HG03378 (cell line): ENCODE results near the gene MED4.
"Not testable (repeated sequence)": the region's sequence is repeated elsewhere in the genome, so short reads cannot be mapped to it uniquely, and the experiment has no call there.

Source experiments
- ATAC-seq: cut with Tn5 transposase; IDR thresholded peaks from one replicate; pipeline ENCODE4 v1.9.1; 2021; ENCODE audit warnings: mild to moderate bottlenecking, moderate library complexity; ENCODE audit not compliant: unreplicated experiment

MED4 gene

GRCh38 chr13:48096670-48097069, 1.8 kb upstream of the MED4 start:
- ATAC-seq = no peak

DNA sequence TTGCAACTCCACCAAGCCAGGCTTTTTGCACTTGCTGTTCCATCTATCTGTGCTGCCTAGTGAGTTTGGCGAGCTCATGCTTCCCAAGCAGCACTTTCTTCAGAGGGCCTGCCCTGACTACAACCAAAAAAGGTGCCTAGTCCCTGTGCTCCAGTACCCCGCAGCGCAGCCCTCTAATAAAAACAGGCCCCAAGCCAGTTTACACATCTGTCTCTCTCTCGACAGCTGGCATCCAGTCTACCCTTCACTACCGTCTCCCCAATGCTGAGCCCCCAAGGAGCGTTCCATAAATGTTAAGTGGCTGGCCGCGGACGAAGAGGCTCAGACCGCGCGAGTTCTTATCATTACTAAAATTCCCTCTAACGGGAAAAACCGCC, 512 bp downstream of the MED4 start:
- ATAC-seq = no peak

DNA sequence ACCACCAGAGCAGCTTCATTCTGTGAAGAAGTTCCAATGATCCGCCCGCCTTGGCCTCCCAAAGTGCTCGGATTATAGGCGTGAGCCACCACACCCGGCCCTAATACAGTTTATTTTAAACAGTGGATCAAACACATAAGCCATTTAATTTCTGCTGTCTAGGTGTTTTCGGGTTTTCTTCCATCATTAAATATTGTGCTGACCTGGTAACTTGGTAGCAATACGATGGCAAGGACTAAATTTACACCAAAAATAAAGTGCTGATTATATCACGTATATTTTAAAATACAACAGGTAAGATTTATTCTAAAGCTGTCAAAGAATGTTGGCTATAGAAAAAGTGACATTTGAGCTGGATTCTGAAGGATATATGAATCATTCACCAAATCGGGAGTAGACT, 1.3 kb downstream of the MED4 start:
- ATAC-seq = no peak

DNA sequence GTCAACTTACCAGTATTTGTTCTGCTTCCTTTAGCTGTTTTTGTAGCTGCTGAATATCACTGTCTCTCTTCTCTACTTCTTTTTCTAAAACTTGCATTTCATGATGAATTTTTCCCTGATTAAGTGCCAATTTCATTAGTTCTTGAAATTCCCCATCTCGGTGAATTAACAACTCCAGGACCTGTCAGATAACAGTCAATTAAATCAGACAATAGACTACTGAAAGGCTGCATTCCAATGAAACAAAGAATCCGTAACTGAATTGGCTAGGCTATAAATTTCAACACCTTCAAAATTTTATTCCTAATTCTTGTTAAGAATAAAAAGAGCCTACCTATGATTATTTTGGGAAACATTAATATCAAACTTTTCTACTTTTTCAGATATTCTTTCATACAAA, 8.6 kb downstream of the MED4 start:
- no peak for ATAC-seq

DNA sequence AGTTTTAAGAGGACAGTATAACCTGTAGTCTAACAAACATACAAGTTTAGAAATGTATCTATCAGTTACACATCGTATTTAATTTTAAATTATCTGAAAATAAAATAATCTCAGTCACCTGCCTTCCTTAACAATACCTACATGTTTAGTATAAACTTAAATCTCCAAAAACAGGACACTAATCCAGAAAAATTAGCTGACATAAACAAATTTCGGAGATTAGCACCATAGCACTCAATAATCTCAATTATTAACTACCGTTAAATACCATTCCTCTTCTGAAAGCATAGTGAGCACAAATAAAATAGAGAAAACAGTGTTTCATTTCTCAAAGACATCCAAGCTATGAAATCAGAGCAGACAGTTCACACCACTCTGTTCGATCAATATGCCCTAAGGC, 13.2 kb downstream of the MED4 start:
- no peak for ATAC-seq

GRCh38 chr13:48078251-48078656, 16.6 kb downstream of the MED4 start:
- peak; percentile 99 for ATAC-seq

- ATAC-seq = no peak
Observed at GRCh38 chr13:48074006-48074405, 20.9 kb downstream of the MED4 start.

- ATAC-seq = no peak
Observed at GRCh38 chr13:48072787-48073186, 22.1 kb downstream of the MED4 start.

DNA sequence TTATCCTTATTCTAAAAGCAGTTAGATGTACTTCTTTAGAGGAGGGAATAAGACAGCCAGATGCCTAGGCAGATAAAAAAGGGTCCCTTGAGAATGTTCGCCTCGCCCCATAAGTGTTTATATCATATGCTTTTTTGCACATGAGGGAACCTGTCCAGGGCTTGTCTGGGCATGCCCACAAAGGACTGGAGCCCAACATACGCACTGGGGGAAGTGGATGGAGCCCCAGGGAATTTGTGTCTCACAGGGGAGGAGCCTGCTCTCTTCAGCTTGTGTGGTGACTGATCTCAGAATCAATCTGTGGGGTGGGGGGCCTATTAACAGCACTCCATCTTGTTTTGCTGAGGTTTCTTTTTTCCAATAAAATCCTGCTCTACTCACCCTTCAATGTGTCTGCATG, 22.6 kb downstream of the MED4 start:
- no peak for ATAC-seq

DNA sequence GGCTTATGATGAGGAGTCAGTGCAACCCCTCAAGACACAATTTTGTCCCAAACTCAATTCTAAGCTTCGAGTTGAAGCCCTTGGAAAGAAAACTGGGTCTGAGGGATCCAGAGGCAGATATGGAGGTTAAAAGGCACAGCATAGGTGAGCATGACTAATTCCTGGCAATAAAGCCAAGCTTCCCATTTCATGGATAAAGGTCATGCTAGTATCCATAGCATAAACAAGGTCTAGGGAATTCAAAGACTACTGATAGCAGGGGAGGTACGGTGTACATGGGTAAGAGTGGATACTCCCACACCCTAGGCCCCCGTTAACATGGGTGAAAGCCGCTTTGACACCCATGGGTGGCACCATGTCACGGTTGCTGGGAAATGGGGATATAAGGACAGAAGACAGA, 24.0 kb downstream of the MED4 start:
- ATAC-seq = no peak

- ATAC-seq = no peak
Observed at GRCh38 chr13:48069573-48069972, 25.3 kb downstream of the MED4 start.

GRCh38 chr13:48068952-48069351, 26.0 kb downstream of the MED4 start:
- ATAC-seq = no peak

GRCh38 chr13:48068036-48068435, 26.9 kb downstream of the MED4 start:
- ATAC-seq = no peak

GRCh38 chr13:48066310-48066989, 28.5 kb downstream of the MED4 start:
- ATAC-seq = peak; percentile 67

- ATAC-seq = not testable (repeated sequence)
Observed at GRCh38 chr13:48059951-48060350, 35.0 kb downstream of the MED4 start.

DNA sequence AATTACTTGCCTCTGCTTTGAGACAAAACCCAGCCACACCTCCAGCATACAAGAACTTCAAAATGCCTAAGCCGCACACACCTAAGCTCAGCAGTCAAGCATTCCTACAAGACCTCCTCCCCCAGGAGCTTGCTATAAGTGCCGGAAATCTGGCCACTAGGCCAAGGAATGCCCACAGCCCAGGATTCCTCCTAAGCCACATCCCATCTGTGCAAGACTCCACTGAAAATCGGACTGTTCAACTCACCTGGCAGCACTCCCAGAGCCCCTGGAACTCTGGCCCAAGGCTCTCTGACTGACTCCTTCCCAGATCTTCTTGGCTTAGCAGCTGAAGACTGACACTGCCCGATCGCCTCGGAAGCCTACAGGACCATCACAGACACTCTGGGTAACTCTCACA, 36.4 kb downstream of the MED4 start:
- ATAC-seq = not testable (repeated sequence)

DNA sequence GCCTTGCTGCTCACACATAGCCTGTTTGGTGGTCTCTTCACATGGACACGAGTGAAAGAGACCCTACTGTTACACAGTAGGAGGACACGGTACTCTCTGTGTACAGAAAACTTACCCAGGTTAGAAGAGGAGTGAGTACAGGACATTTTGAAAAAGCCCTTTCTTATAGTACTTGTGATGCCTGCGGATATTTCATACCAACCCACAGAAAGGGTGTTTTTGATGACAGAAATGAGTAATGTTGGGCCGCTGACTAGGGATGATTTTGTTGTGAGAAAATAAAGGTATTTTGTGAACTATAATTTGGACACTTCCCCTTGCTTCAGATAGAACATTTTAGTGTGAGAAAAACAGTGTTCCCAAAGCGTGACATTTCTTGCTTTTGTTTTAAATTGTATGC, 39.2 kb downstream of the MED4 start:
- no peak for ATAC-seq

DNA sequence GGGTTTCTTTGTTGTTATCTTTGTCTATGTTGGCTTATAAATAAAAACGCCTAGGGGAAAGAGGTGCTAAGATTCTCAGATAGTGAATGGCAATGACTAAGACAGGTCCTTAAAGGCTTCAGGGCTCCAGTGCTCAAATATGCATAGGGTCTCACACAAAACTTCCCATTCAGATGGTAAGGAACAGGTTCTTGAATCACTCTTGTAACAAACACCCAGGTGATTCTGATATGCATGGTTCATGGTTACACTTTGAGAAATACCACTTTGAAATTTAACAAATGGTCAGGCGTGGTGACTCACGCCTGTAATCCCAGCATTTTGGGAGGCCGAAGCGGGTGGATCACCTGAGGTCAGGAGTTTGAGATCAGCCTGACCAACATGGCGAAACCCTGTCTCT, 40.3 kb downstream of the MED4 start:
- no peak for ATAC-seq

DNA sequence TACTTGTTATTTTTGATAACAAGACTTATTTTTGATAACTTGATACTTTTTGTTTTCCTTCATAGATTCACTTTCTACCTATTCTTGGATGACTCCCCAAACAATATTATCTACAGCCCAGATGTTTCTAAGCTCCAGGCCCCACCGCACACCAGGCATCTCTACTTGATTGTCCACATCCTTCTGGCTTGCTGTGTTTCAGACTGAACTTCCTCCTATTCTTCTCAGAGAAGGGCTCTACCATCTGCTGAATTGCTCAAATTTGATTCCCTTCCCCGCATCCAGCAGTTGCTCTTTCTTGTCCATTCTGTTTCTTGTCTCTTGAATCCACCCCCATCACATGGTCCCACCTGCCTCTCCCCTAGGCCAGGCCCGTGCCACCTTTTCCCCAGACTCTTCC, 44.4 kb downstream of the MED4 start:
- no peak for ATAC-seq

DNA sequence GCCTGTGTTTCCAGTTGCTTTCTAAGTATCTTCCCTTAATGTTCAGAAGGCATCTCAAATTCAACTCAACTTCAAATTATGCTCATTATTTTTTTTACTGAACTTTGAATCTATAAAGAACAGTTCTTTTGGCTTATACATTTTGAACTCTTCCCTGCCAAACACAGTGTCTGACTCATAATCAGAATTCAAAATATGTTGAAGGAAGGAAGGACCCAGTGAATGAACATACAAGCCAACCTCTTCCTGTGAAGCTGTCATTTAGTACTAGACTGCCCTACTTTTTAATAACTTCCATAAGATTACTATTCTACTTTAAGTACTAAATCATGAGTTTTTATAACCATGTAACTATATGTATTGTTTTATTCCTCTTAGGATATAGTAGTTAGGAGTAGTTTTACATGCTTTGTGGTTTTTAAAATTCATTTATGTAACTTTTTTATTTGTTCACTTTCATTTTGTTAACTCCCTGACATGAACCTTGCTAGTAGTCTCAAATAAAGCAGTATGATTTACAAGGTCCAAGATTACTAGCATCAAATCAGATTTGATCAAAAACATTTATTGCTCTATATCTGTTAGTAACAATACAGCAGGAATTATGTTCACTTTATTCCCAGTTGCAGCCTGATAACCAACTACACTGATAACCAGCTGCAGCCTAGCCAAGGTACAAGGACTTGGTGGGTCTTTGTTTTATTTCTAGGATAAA, 51.0 kb downstream of the MED4 start:
- no peak for ATAC-seq

DNA sequence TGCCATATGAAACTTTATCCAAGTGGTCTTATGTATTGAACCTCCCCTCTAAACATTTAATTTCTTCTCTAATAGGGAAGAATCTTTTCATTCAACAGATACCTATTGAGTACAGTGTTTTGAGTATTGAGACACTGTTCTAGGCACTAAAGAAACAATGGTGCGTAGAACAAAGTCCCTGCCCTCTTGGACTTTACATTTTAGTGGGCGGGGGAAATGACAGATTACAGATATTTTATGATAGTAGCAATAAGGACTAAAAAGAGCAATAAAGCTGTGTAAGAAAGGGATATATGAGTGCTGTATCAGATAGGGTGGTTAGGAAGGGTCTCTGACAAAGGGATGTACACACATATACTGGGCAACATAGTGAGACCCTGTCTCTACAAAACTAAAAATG, 52.0 kb downstream of the MED4 start:
- ATAC-seq = no peak

GRCh38 chr13:48040896-48041295, 54.0 kb downstream of the MED4 start:
- ATAC-seq = no peak

GRCh38 chr13:48040049-48040448, 54.9 kb downstream of the MED4 start:
- ATAC-seq = no peak
